HG02973 (cell line): ENCODE results near the gene KDM1B.
A peak's percentile ranks its signal among the peaks of the same experiment; 100 is the strongest.
"Not testable (repeated sequence)": the region's sequence is repeated elsewhere in the genome, so short reads cannot be mapped to it uniquely, and the experiment has no call there.

Source experiments
- ATAC-seq: cut with Tn5 transposase; IDR thresholded peaks from one replicate; pipeline ENCODE4 v1.9.1; 2021; ENCODE audit warnings: moderate library complexity; ENCODE audit not compliant: unreplicated experiment

Gene KDM1B

DNA sequence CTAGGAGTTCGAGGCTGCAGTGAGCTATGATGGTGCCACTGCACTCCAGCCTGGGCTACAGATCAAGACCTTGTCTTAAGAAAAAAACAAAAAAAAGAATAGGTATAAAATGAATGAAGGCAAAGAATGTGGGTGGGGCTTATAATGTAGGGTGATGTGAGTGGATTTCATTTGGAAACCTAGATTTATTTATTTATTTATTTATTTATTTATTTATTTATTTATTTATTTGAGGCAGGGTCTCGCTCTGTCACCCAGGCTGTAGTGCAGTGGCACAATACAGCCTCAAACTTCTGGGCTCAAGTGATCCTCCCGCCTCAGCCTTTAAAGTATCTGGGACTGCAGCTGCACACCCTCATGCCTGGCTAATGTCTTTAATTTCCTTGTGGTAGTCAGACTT lies 3.8 kb upstream of the KDM1B start:
- ATAC-seq, result not testable (repeated sequence)

DNA sequence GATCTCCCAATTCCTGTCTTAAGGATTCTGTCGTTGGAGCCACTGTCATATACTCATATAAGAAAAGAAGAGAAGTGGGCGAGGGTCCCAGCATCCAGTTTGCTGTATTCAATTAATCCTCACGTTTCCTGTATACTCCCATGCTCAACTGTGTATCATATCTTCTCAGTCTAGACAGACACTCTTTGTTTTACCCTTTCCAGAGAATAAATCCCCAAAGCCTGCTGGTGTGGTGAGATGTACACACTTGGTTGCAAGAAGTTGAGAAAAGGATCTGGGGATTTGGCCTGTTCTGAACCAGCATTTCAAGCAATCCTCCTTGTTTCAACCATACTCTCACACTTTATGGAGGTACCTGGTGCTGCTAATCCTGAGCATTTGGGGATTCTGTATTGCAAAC lies 3.4 kb upstream of the KDM1B start:
- ATAC-seq, result no peak

DNA sequence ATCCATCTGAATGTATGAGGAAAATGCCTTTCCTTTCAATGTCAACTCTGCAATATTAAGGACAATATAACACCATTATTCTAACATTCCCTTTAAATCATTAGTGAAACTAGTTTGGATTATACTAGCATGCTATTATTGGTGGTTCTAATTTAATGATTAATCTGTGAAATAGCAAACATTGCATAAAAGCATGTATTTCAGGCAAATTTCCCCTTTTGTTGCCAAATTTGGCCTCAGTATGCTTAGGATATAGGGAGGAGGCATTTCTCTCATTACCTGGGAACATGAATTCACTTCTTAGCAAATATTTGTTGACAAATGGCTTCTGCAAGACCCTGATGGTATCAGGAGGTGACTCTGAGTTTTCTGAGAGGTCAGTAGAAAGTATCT lies 1.9 kb upstream of the KDM1B start:
- ATAC-seq, result no peak

DNA sequence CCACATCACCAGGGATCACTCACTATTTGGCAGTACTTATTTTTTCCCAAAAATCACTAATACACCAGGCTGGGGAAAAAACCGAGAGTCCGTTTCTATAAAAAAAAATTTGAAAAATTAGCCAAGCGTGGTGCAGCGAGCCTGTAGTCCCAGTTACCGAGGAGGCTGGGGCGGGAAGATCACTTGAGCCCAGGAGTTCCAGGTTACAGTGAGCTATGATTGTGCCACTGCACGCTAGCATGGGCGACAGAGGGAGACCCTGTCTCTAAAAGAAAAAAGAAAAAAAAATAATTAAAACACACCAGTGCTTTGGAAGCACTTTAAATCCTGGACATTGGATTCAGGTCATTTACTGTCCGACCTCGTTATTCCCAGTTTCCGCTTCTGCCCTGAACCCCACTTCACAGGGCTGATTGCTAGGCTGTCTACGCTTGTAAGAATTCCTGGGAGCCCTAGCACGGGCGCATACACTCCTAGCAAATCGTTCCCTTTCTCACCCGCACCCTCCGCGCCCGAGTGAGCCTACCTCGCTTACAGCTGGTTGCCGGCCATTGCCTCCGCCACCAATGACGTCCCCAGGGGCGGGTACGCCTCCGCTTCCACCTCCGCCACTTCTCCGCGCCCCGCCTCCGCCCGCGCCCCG lies 594 bp upstream of the KDM1B start, which contains the start of gene TPMT:
Gene TPMT (minus strand): TSS at position 571 of the 643 bp plus-strand sequence. CDS start 5,950 bp downstream, outside the sequence.
- peak; percentile 47 for ATAC-seq

DNA sequence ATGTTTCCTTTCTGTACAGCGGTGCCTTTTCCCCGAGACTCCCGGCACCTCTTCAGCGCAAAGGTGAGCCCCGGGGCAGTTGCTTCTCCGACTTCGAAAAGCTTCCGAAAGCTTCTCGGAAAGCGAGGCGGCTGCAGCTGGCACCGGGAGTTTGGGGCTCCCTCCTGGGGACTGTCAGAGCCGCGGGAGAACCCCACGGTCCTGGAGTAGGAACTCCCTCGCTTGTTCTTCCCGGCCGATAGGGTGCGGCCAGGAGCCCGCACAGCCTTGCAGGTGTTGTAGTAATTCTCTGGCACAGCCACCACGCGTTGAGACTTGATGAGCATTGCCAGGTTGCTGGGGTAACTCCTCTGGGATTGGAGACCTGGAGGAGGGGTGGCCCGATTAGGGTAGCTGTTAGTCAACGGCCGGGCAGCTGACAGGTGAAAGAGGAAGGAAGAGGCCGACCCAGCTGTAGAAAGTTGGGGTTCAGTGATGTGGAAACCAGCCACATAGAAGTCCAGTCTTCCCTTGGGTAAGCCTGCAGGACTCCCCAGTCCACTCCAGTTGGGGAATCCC lies 721 bp downstream of the KDM1B start:
- peak; percentile 31 for ATAC-seq

DNA sequence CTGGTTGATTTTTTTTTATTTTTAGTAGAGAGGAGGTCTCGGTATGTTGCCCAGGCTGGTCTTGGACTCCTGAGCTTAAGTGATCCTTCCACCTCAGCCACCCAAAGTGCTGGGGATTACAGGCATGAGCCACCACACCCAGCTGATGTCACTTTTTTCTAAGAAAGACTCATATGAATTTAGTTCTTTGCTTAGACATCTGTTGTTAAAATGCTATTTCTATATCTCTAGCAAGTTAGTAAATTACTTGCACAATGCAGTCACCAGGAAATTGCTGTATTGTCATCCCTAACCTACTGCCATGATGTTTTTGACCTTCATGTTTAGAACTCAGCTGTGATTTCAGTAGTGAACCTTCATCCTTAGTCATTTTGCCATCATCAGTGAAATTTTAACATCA lies 5.7 kb downstream of the KDM1B start:
- no peak for ATAC-seq

DNA sequence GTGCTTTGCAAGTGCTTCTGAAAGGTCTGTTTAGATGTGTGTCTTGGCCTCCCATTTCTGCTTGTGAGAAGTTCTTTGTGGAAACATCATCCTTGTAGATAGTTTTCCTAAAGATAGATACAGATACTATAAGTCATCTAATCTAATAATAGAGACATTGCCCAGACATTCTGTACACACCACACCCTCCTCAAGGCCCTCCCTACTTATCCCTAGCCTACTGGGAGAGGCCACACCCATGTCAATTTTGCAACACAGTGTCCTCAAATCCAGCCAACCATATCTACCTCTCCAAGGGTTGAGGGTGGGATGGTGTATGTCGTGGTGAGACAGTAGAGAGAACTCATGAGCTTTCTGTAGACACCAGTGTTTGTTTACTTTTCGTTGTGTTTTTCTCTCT lies 6.2 kb downstream of the KDM1B start:
- ATAC-seq, result no peak

DNA sequence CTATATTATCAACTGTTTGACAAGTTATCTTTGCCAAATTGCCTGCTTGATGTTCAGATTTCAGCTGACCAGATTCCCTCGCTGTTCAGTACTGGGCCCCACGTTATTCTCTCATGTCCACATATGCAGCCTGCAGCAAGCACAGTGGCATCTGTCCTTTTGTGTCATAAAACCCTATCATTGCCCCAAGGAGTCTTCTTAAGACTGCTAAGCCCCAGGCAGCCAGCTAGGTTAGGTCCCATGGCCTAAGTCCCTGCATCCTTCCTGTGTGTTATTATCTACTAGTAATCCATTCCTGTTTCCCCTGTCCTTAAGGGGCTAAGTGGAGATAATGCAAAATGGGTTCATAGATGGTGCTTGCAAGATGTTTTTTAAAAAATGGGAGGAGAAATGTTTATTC lies 7.2 kb downstream of the KDM1B start:
- ATAC-seq, result no peak

DNA sequence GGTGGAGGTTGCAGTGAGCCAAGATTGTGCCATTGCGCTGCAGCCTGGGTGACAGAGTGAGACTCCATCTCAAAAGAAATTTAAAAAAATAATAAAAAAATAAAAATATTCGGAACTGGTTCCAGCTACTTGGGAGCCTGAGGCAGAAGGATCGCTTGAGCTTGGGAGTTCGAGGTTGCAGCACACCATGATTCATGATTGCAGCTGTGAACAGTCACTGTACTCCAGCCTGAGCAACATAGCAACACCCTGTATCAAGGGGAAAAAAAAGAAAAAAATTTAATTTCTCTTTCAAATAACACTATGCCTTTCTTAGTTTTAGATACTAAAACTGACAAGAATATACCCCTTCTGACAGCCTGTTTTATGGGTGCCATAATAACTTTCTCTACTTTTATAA lies 10.5 kb downstream of the KDM1B start:
- ATAC-seq, result no peak

DNA sequence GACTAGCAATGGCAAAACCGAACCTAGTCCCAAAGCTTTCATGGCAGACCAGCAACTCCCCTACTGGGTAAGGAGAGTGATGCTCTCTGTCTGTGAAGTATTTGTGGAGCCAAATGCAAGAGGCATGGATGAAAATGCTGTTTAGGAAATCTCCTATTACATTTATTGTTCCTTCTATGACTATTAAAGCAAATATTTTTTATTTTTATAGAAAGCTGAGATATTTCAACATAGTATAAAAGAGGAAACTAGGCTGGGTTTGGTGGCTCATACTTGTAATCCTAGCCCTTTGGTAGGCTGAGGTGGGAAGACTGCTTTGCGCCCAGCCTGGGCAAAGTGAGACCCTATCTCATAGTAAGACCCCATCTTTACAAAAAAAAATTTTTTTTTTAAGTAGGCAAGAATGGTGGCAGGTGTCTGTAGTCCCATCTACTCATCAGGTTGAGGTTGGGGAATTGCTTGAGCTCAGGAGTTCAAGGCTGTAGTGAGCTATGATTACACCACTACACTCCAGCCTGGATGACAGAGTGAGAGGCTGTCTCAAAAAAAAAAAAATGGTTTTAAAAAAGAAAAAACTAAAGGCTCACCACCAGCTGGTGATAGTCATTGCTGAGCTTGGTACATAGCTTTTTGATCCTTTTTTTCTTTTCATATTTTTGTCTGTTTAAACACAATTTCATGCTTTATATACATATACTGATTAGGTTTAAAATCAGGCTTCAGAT lies 11.3 kb downstream of the KDM1B start:
- ATAC-seq, result no peak

DNA sequence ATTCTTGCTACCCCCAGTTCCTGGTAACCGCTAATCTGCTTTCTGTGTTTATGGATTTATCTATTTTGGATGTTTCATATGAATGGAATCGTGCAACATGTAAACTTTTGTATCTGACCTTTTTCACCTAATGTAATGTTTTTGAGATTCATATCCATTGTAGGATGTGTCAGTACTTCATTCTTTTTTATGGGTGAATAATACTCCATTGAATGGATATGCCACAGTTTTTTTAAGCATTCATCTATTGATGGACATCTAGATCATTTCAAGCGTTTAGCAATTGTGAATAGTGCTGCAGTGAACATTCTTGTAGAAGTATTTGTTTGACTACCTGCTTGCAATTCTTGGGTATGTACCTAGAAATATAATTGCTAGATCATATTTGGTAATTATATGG lies 13.0 kb downstream of the KDM1B start:
- ATAC-seq, result no peak

DNA sequence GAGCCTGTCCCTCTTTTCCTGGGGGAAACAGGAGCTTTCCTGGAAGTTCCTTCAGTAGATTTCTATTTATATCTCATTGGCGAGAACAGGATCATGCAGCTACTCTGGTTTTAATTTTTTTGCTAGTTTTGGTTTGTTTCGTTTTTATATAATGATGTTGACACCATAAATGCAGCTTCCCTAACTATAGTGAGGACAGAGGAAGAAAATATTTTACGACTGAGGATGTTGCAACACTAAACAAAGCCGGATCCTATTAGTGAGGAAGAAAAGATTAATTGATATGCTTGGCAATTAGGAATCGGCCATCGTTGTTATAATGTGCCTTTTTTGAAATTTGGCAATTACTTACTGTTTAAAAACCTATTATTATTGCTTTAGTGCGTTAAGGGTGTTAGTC lies 16.6 kb downstream of the KDM1B start:
- ATAC-seq, result no peak

DNA sequence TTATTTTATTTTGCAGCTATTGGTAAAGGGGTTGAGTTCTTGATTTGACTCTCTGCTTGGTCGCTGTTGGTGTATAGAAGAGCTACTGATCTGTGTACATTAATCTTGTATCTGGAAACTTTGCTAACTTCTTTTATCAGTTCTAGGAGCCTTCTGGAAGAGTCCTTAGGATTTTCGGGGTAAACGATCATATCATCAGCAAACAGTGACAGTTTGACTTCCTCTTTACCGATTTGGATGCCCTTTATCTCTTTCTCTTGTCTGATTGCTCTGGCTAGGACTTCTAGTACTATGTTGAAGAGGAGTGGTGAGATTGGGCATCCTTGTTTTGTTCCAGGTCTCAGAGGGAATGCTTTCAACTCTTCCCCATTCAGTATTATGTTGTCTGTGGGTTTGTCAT lies 21.0 kb downstream of the KDM1B start:
- not testable (repeated sequence) for ATAC-seq

DNA sequence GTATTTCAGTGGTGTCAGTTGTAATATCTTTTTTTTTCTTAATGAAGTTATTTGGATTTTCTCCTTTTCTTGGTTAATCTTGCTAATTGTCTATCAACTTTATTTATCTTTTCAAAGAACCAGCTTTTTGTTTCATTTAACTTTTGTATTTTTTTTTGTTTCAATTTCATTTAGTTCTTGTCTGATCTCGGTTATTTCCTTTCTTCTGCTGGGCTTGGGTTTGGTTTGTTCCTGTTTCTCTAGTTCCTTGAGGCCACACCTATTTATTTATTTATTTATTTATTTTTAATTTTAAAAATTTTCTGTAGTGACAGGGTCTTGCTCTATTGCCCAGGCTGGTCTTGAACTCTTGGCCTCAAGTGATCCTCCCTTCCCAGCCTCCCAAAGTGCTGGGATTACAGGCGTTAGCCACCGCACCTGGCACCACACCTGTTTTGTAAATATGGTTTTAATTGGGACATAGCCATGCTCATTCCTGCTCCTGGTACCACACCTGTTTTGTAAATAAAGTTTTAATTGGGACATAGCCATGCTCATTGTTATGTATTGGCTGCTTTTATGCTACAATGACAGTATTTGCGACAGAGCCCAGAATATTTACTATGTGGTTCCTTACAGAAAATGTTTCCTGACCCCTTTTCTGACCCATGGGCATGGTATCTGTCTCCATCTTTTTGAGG lies 22.2 kb downstream of the KDM1B start:
- ATAC-seq, result no peak

DNA sequence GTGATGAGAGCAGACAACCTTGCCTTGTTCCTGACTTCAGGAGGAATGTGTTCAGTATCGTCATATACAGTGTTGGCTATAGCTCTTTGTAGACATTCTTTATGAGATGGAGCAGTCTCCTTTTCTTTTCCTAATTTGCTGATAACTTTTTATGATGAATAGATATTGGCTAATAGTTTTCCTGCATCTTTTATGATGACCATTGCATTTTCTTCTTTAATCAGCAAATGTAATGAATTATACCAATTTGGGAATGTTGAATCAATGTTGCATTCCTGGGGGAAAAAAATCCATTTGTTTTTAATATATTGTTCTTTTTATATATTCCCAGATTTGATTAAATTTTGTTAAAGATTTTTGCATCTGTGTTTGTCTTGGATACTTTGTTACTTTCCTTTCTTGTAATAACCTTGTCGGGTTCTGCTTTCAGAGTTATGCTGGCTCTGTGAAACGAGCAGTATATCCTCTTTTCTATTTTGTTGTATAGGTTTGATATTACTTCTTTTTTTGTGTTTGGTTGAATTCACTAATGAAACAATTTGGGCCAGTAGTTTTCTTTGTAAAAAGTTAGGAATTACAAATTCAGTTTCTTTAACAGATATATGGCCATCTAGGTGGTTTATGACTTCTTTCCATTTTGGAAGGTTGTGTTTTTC lies 23.9 kb downstream of the KDM1B start:
- no peak for ATAC-seq

DNA sequence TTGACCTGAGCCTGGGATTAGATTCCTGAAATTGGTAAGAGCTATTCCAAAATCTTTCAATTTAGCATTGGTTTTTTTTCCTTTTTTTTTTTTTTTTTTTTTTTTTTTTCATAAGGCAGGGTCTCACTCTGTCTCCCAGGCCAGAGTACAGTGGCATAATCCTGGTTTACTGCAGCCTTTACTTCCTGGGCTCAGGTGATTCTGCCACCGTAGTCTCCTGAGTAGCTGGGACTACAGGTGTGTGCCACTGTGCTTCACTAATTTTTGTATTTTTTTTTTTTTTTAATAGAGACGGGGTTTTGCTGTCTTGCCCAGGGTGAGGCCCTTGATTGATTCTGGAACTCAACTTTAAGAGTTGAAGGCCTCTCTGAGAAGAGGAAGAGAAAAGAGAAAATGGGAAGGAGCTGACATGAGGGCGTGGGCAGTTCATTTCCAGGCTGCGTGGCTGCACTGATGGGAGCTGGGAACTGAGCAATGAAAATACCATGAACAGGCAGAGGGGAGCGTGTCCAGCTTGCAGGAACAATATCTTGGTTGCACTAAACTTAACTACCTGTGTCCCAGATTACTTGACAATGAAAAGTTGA lies 24.6 kb downstream of the KDM1B start:
- no peak for ATAC-seq

DNA sequence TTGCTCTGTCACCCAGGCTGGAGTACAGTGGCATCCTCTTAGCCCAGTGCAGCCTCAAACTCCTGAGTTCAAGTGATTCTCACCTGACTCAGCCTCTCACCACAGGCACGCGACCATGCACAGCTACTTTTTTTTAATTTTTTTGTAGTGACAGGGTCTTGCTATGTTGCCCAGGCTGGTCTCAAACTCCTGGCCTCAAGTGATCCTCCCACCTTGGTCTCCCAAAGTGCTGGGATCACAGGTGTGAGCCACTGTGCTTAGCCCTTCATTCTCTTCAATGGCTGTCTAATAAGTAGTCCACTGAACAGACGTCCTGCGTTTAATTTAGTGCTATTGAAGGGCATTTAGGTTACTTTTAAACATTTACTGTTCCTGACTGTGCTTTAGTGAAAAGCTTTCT lies 27.3 kb downstream of the KDM1B start:
- no peak for ATAC-seq

DNA sequence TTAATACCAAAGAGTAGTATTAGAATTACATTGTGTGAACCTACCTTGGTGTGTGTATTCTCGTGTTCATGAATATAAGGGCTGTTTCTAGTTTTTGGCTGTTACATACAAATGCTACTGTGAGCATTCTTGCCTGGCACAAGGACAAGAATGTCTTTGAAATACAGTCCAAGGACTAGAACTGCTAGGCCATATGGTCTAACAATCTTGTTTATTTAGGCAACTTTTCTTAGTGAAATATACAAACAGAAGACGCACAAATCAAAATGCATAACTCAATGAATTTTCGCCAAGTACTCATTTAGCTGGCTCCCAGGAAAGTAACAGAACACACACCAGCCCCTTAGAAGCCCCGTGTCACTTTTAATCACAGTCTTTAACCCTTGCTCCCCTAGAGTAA lies 28.5 kb downstream of the KDM1B start:
- ATAC-seq, result no peak

DNA sequence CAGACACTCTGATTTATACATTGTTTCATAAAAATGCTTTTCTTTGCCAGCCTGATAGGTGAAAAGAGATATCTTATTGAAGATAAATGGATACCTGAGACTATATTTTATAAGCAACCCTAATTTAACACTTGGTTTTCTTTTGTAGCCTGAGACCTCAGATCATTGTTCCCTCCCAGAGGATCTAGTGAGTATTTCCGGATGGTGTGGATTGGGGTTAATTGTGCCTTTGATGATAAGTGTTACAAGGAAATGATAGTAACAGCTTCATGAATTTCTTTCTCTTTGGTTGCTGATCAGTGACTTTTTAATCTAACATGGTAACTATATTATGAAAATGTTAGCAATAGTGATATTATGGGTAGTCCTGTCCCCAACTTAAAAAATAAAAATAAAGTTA lies 30.4 kb downstream of the KDM1B start:
- ATAC-seq, result no peak

DNA sequence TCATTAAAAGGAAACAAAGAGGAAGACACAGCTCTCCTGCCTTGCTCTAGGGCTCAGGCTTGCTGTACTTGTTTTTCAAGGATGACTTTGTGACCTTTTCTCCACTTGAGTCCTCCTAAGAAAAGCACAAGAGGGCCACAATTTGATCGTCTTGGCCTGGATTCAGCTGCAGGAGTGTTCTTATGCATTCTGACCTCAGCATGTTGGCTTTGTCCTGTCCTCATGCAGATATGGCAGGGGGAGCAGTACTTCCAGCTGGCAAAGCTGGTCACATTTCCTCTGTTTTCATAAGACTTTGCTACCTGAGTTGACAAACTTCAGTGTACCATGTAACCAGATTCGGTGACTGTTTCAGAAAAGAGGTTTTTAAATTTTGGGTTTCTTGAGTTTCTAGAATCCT lies 30.8 kb downstream of the KDM1B start:
- no peak for ATAC-seq
